22Rv1 (cell line): ENCODE measurements around the gene ZNF141.

Experiments
- H3K27ac ChIP-seq: fragments of 450-650 bp; 2 replicates; pipeline ENCODE4 v1.5.1; 2017
- ZFX ChIP-seq: fragments of 450-650 bp; IDR thresholded peaks from 2 replicates; pipeline ENCODE4 v1.6.1; 2017; ENCODE audit warnings: antibody characterized with exemption, borderline replicate concordance
- TF ChIP-seq, protein P1 (sequence below): fragments of 450-650 bp; IDR thresholded peaks from 2 replicates; pipeline ENCODE4 v1.5.1; 2017; ENCODE audit warnings: mild to moderate bottlenecking

ZNF141 gene

GRCh38 chr4:309807-310206 lies 27.8 kb upstream of the ZNF141 start:
- no peak overlapping the region for H3K27ac ChIP-seq
- TF ChIP-seq, protein P1, sequence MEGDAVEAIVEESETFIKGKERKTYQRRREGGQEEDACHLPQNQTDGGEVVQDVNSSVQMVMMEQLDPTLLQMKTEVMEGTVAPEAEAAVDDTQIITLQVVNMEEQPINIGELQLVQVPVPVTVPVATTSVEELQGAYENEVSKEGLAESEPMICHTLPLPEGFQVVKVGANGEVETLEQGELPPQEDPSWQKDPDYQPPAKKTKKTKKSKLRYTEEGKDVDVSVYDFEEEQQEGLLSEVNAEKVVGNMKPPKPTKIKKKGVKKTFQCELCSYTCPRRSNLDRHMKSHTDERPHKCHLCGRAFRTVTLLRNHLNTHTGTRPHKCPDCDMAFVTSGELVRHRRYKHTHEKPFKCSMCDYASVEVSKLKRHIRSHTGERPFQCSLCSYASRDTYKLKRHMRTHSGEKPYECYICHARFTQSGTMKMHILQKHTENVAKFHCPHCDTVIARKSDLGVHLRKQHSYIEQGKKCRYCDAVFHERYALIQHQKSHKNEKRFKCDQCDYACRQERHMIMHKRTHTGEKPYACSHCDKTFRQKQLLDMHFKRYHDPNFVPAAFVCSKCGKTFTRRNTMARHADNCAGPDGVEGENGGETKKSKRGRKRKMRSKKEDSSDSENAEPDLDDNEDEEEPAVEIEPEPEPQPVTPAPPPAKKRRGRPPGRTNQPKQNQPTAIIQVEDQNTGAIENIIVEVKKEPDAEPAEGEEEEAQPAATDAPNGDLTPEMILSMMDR: no peak
- TF ChIP-seq ZFX: no peak

DNA sequence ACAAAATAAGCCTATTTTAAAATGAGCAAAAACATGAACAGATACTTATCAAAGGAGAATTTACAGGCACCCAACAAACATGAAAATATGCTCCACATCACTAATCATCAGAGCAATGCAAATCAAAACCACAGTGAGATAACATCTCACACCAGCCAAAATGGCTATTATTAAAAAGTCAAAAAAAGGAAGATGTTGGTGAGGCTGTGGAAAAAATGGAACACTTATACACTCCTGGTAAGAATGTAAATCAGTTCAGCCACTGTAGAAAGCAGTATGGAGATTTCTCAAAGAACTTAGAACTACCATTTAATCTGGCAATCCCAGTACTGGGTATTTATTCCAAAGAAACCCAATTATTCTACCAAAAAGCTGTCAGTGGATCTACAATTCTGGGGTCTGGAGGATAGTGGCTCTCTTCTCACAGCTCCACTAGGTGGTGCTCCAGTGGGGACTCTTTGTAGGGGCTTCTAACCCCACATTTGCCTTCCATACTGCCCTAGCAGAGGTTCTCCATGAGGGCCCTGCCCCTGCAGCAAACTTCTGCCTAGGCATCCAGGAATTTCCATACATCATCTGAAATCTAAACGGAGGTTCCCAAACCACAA lies 23.2 kb upstream of the ZNF141 start:
- H3K27ac ChIP-seq: no peak overlapping the region
- TF ChIP-seq ZFX: no peak
- TF ChIP-seq, protein P1: no peak

GRCh38 chr4:328729-329128 lies 8.9 kb upstream of the ZNF141 start:
- H3K27ac ChIP-seq: no peak overlapping the region

DNA sequence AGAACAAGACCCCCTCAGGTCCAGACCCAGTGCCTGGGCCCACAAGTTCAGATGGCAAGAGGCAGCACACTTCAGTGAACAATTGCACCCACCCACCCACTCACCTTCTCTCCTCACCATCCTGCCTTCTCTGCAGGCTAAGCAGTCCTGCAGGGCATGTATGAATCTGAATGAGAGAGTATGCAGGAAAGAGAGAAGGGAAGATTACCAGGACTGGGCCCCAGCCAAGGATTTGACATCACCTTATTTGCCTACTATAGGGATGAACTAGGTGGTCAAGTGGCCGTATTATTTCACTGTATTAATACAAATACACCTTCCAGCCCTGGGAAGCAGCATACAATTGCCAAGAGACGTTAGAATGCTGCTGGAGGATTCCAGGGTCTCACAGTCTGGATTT lies 2.1 kb upstream of the ZNF141 start:
- no peak overlapping the region for H3K27ac ChIP-seq
- TF ChIP-seq ZFX: no peak
- TF ChIP-seq, protein P1: no peak

More at GRCh38 chr4:328729-329128, 8.9 kb upstream of the ZNF141 start:
- TF ChIP-seq, protein P1: no peak

DNA sequence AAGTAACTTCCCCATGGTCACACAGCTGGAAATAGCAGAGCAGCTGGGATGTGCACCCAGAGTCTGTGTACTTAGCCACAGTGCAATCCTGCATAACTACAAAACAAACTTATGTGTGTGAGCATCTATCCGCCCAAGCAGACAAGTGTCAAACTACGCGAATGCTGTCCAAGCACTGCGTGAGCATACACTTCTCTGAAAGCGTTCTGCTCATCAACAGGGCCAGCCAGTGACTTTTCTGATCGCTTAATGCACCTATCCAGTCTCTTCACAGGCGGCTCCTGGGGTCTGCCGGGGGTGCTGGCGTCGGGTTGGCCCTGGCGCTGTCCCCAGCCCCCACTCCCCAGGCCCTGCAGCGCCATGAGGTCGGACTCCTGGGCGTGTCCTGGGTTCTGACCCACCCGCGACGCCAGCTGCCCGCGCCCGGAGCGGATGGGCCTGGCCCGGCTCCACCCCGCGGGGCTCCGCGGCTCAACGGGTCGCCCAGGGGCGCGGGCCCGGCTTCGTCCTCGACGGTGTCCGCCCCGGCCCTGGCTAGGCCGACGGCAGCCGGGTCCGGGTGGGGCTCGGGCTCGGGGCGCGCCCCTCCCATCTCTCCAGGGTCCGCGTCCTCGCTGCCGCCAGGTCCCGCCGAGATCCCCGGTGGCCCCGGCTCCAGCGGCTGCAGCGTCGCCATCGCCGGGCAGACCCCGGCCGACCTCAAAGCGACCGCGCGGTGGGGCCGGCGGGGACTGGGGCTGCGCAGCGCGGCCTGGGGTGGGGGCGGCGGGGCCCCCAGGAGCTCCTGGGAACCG lies 1.3 kb upstream of the ZNF141 start:
- TF ChIP-seq, protein P1: no peak
- no peak for TF ChIP-seq ZFX
- peak overlapping the region; percentile 79 for H3K27ac ChIP-seq

DNA sequence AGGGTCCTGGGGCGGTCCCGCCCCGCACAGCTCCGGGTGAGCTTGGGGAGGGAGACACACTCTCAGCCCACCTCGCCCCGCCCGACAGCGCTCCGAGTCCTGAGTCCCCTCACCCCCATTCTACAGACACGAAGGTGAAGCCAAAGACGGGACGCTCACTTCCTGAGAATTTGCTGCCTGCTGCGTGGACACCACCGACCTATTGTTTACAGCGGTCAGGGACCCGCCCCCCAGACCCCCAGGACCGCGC lies 796 bp upstream of the ZNF141 start:
- TF ChIP-seq, protein P1: no peak
- no peak for TF ChIP-seq ZFX
- H3K27ac ChIP-seq: peak overlapping the region; percentile 79

DNA sequence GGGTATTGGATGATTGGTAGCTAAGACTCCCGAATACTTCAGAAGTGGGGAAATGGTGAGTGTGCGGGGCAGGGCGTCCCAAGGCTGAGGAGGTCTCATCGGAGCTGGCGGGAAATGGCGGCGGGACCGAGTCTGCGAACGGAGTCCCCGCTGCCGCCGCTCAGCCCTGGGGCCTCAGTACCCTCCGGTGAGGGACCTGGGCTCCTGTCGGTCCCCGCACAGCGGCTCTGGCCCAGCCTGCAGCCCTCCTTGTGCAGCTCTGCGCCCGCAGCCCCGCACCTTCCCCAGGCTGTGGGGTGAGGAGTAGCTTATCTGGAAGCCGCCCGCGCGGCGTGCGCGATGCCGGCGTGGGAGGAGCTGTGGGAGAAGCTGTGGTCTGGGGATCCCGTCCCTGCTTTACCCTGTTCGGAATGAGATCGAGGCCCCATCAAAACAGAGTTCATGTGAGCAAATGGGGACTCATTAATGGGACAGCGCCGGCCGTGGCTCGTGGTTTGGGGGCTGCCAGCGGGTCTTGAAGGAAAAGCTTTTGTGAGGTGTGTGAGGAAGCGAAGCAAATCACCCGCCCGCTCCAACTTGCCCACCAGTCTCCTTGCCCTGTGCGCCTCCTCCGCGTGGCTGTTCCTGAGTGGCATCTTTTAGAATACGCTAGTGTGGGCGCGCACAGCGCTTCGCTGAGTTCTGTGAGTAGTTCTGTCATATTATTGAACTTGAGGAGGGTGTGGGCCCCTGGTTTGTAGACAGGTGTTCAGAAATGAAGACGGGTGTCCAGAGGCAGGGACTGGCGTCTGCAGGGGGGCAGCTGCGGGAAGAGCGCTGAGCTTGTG lies 531 bp downstream of the ZNF141 start:
- TF ChIP-seq, protein P1: no peak
- no peak for TF ChIP-seq ZFX
- peak overlapping the region; percentile 79 for H3K27ac ChIP-seq
